ENCODE measurements around the gene MYCN.
"Not testable (repeated sequence)": the region's sequence is repeated elsewhere in the genome, so short reads cannot be mapped to it uniquely, and the experiment has no call there.

MYCN gene

GRCh38 chr2:15955232-15955988 is 15.1 kb downstream of the MYCN start:
- H3K27ac ChIP-seq: peak overlapping the region in 3 of 21 experiments; percentile 5 to 34 (median 31)
- no peak overlapping the region for H3K4me3 ChIP-seq

GRCh38 chr2:15956230-15956629 is 15.9 kb downstream of the MYCN start:
- Histone ChIP-seq H3K4me3 (no peak overlapping the region), H3K27ac (peak overlapping the region in 1 of 21 experiments; percentile 34)

GRCh38 chr2:15956751-15957736 is 16.7 kb downstream of the MYCN start:
- no peak overlapping the region for H3K4me3 ChIP-seq
- H3K27ac ChIP-seq: no peak overlapping the region

- Histone ChIP-seq H3K4me3 (no peak overlapping the region), H3K27ac (no peak overlapping the region)
Measured at GRCh38 chr2:15957881-15958713, 17.7 kb downstream of the MYCN start.

GRCh38 chr2:15959331-15960153 is 19.2 kb downstream of the MYCN start:
- H3K27ac ChIP-seq: no peak overlapping the region
- no peak overlapping the region for H3K4me3 ChIP-seq

- H3K4me3 ChIP-seq, H3K27ac ChIP-seq: not testable (repeated sequence)
Measured at GRCh38 chr2:15960154-15960520, 19.8 kb downstream of the MYCN start.

- not testable (repeated sequence) for H3K4me3 ChIP-seq, H3K27ac ChIP-seq
Measured at GRCh38 chr2:15963109-15963976, 23.0 kb downstream of the MYCN start.

GRCh38 chr2:15963977-15964670 is 23.8 kb downstream of the MYCN start:
- H3K4me3 ChIP-seq: no peak overlapping the region

GRCh38 chr2:15964936-15965563 is 24.7 kb downstream of the MYCN start:
- H3K27ac ChIP-seq: no peak overlapping the region

More at GRCh38 chr2:15963977-15964670, 23.8 kb downstream of the MYCN start:
- no peak overlapping the region for H3K27ac ChIP-seq

GRCh38 chr2:15965564-15966019 is 25.2 kb downstream of the MYCN start:
- Histone ChIP-seq H3K27ac (no peak overlapping the region), H3K4me3 (no peak overlapping the region)

More at GRCh38 chr2:15964936-15965563, 24.7 kb downstream of the MYCN start:
- H3K4me3 ChIP-seq: no peak overlapping the region

GRCh38 chr2:15967415-15968279 is 27.3 kb downstream of the MYCN start:
- H3K4me3 ChIP-seq: no peak overlapping the region
- H3K27ac ChIP-seq: no peak overlapping the region

- Histone ChIP-seq H3K4me3 (no peak overlapping the region), H3K27ac (no peak overlapping the region)
Measured at GRCh38 chr2:15968280-15969178, 28.2 kb downstream of the MYCN start.

GRCh38 chr2:15969214-15969613 is 28.9 kb downstream of the MYCN start:
- no peak overlapping the region for H3K27ac ChIP-seq
- H3K4me3 ChIP-seq: no peak overlapping the region

GRCh38 chr2:15970701-15971100 is 30.4 kb downstream of the MYCN start:
- Histone ChIP-seq H3K27ac (no peak overlapping the region), H3K4me3 (no peak overlapping the region)

- no peak overlapping the region for H3K27ac ChIP-seq
Measured at GRCh38 chr2:15971351-15971750, 31.0 kb downstream of the MYCN start.

More at GRCh38 chr2:15971351-15971750, 31.0 kb downstream of the MYCN start:
- H3K4me3 ChIP-seq: no peak overlapping the region
